HG03159 (cell line): ENCODE data around the gene MYO1B.
A peak's percentile ranks its signal among the peaks of the same experiment; 100 is the strongest.

Experiments
- ATAC-seq: cut with Tn5 transposase; IDR thresholded peaks from one replicate; pipeline ENCODE4 v1.9.1; 2021; ENCODE audit warnings: mild to moderate bottlenecking, moderate library complexity; ENCODE audit not compliant: unreplicated experiment

The MYO1B gene

GRCh38 chr2:191225690-191226089 is 19.5 kb upstream of the MYO1B start:
- no peak for ATAC-seq

GRCh38 chr2:191226196-191226595 is 19.0 kb upstream of the MYO1B start:
- no peak for ATAC-seq

GRCh38 chr2:191228333-191228732 is 16.9 kb upstream of the MYO1B start:
- no peak for ATAC-seq

- ATAC-seq, result no peak
Observed at GRCh38 chr2:191228861-191229260, 16.3 kb upstream of the MYO1B start.

GRCh38 chr2:191230174-191230573 is 15.0 kb upstream of the MYO1B start:
- ATAC-seq, result no peak

- ATAC-seq, result no peak
Observed at GRCh38 chr2:191231995-191232394, 13.2 kb upstream of the MYO1B start.

- ATAC-seq, result no peak
Observed at GRCh38 chr2:191233533-191233932, 11.7 kb upstream of the MYO1B start.

- no peak for ATAC-seq
Observed at GRCh38 chr2:191234376-191234775, 10.8 kb upstream of the MYO1B start.

- no peak for ATAC-seq
Observed at GRCh38 chr2:191240871-191241270, 4.3 kb upstream of the MYO1B start.

- no peak for ATAC-seq
Observed at GRCh38 chr2:191241418-191241817, 3.8 kb upstream of the MYO1B start.

- peak; percentile 42 for ATAC-seq
Observed at GRCh38 chr2:191243154-191243553, 2.0 kb upstream of the MYO1B start.

GRCh38 chr2:191244350-191244749 is 854 bp upstream of the MYO1B start:
- ATAC-seq, result no peak

GRCh38 chr2:191245869-191246531 is 796 bp downstream of the MYO1B start:
- ATAC-seq, result peak; percentile 15

GRCh38 chr2:191246820-191247380 is 1.7 kb downstream of the MYO1B start:
- ATAC-seq, result no peak

GRCh38 chr2:191247381-191248057 is 2.3 kb downstream of the MYO1B start:
- ATAC-seq, result no peak

GRCh38 chr2:191249156-191249813 is 4.1 kb downstream of the MYO1B start:
- no peak for ATAC-seq

GRCh38 chr2:191250400-191250799 is 5.2 kb downstream of the MYO1B start:
- no peak for ATAC-seq

- ATAC-seq, result no peak
Observed at GRCh38 chr2:191250986-191251385, 5.8 kb downstream of the MYO1B start.

GRCh38 chr2:191252699-191253098 is 7.5 kb downstream of the MYO1B start:
- ATAC-seq, result no peak

- no peak for ATAC-seq
Observed at GRCh38 chr2:191253476-191253875, 8.3 kb downstream of the MYO1B start.

- ATAC-seq, result no peak
Observed at GRCh38 chr2:191255271-191255670, 10.1 kb downstream of the MYO1B start.
